ENCODE measurements around the gene PTPRN2. TPM values are rescaled to one million over a fixed set of nuclear protein-coding genes. Genes with fewer than 3 reads are reported as not detected.
"Not testable (repeated sequence)": the region's sequence is repeated elsewhere in the genome, so short reads cannot be mapped to it uniquely, and the experiment has no call there.

The PTPRN2 gene
- total and polyA plus RNA-seq, 9 of the 15 experiments (the other 6 are each of a cell fraction or from before 2014, with no cell fraction given) = not detected

- no peak for TF ChIP-seq GABPB2 (CRISPR knock-in tag; conservative IDR thresholded peaks at IDR 0.05)
- TF ChIP-seq, protein P1, sequence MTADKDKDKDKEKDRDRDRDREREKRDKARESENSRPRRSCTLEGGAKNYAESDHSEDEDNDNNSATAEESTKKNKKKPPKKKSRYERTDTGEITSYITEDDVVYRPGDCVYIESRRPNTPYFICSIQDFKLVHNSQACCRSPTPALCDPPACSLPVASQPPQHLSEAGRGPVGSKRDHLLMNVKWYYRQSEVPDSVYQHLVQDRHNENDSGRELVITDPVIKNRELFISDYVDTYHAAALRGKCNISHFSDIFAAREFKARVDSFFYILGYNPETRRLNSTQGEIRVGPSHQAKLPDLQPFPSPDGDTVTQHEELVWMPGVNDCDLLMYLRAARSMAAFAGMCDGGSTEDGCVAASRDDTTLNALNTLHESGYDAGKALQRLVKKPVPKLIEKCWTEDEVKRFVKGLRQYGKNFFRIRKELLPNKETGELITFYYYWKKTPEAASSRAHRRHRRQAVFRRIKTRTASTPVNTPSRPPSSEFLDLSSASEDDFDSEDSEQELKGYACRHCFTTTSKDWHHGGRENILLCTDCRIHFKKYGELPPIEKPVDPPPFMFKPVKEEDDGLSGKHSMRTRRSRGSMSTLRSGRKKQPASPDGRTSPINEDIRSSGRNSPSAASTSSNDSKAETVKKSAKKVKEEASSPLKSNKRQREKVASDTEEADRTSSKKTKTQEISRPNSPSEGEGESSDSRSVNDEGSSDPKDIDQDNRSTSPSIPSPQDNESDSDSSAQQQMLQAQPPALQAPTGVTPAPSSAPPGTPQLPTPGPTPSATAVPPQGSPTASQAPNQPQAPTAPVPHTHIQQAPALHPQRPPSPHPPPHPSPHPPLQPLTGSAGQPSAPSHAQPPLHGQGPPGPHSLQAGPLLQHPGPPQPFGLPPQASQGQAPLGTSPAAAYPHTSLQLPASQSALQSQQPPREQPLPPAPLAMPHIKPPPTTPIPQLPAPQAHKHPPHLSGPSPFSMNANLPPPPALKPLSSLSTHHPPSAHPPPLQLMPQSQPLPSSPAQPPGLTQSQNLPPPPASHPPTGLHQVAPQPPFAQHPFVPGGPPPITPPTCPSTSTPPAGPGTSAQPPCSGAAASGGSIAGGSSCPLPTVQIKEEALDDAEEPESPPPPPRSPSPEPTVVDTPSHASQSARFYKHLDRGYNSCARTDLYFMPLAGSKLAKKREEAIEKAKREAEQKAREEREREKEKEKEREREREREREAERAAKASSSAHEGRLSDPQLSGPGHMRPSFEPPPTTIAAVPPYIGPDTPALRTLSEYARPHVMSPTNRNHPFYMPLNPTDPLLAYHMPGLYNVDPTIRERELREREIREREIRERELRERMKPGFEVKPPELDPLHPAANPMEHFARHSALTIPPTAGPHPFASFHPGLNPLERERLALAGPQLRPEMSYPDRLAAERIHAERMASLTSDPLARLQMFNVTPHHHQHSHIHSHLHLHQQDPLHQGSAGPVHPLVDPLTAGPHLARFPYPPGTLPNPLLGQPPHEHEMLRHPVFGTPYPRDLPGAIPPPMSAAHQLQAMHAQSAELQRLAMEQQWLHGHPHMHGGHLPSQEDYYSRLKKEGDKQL (CRISPR knock-in tag; IDR thresholded peaks at IDR 0.05; ENCODE audit: borderline replicate concordance) = no peak
- TF ChIP-seq ZNF280A (IDR thresholded peaks at IDR 0.05; ENCODE audit: low read depth, partially characterized antibody) = no peak
- TF ChIP-seq BCOR (IDR thresholded peaks at IDR 0.05) = no peak
- TF ChIP-seq STAT5A (IDR thresholded peaks at IDR 0.05; ENCODE audit: borderline replicate concordance, low read length) = no peak
Observed at GRCh38 chr7:158428131-158428836, 159.3 kb downstream of the PTPRN2 start (continued).

DNA sequence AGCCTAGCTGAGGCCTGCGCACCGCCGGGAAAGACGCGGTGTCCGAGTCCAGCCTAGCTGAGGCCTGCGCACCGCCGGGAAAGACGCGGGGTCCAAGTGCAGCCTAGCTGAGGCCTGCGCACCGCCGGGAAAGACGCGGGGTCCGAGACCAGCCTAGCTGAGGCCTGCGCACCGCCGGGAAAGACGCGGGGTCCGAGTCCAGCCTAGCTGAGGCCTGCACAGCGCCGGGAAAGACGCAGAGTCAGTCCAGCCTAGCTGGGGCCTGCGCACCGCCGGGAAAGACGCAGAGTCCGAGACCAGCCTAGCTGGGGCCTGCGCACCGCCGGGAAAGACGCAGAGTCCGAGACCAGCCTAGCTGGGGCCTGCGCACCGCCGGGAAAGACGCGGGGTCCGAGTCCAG, 161.9 kb downstream of the PTPRN2 start:
- Histone ChIP-seq H4K20me1 (replicated peaks; ENCODE audit: control insufficient read depth, insufficient read depth, low read length) (peaks cover 19% of the 10 kb centered on the region), H3K27me3 (ENCODE audit: control insufficient read depth in 2 of 2, insufficient read depth in 2 of 2, low read length in 2 of 2) (peaks cover 50 to 70% of the 10 kb centered on the region in 2 experiments)
- H3K9me1 ChIP-seq (ENCODE audit: control insufficient read depth, insufficient read depth, low read length); in situ Hi-C loops (cut with MboI); DNase-seq (ENCODE audit: extremely low read depth in 1 of 4, low spot score in 3 of 4); H3K4me3 ChIP-seq; H3K9ac ChIP-seq (ENCODE audit: insufficient read depth in 1 of 2, low read depth in 2 of 2, low read length in 2 of 2); H3K79me2 ChIP-seq (ENCODE audit: control insufficient read depth, insufficient read depth, low read length); ATAC-seq; FAIRE-seq; H3K27ac ChIP-seq (ENCODE audit: extremely low read depth, low read depth, low read length); H3K36me3 ChIP-seq (ENCODE audit: control insufficient read depth, insufficient read depth, low read length); CTCF ChIA-PET (ENCODE audit: low intra/inter-chr PET ratio); H2AFZ ChIP-seq (ENCODE audit: low read depth, low read length); H3K9me3 ChIP-seq (replicated peaks; ENCODE audit: control insufficient read depth, insufficient read depth, low read depth, low read length); BruUV-seq (replicated peaks); intact Hi-C loops (cut with micrococcal nuclease); H3K4me1 ChIP-seq (replicated peaks in 1 of 2; ENCODE audit: control insufficient read depth in 2 of 2, insufficient read depth in 2 of 2, low read length in 2 of 2); H3K4me2 ChIP-seq (ENCODE audit: insufficient read depth, low read length); POLR2A ChIA-PET: not testable (repeated sequence)
- WGBS (ENCODE audit: insufficient coverage, low coverage, missing lambda C conversion rate) = 11% methylated on average over 25 of the region's 42 CpGs
